ENCODE results near the gene COL6A3. TPM values are rescaled to one million over a fixed set of nuclear protein-coding genes. Genes with fewer than 3 reads are reported as not detected.

The COL6A3 gene
- total RNA-seq, 1 donor from 2014 or later = 124 TPM

DNA sequence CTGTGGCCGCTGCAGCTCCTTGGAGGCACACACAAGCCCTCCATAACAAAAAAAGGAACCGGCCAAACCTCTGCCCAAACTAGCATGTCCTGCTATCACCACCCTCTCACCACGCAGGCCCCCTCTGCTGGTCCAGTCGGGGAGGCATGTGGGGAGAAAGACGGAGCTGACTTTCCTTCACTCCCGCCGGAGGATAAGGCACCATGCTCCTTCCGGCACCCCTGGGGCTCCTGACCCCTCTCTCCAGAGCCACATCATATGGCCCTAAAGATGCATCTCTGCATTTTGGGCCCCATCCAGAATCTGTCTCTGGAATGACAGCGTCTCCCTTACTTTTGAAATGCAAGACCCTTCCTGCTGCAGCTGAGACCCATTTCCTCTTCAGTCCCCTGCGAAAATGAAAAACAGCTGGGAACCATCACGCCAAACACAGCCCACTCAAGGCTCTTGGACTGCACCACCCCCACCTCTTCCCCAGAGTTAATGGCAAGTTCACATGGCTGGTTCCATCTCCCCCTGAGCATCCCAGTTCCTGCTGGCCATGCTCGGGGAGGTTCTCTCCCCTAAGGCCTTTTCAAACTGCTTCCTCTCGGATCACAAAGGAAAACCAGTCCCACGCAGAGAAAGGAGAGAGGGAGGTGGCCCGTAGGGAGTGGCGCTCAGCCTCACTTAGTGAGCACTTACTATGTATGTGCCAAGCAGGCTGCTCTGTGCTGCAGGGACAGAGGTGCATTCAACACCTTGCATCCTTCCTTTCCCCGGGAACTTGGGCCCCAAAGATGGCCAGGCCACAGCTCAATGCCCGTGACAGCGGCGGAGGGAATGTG, 37.9 kb upstream of the COL6A3 start:
- peak; percentile 14 for TF ChIP-seq CTCF (IDR thresholded peaks at IDR 0.05; ENCODE audit: insufficient read depth, low read length, poor library complexity, severe bottlenecking)
- DNase-seq (ENCODE audit: low read depth) = no peak
- Histone ChIP-seq H3K27me3 (ENCODE audit: control insufficient read depth, insufficient read depth, low read length) (no peaks in the 10 kb centered on the region), H3K4me3 (ENCODE audit: low read depth, low read length) (no peak overlapping the region), H3K36me3 (ENCODE audit: control insufficient read depth, insufficient read depth, low read length) (no peaks in the 10 kb centered on the region)

GRCh38 chr2:237450583-237450982, 36.6 kb upstream of the COL6A3 start:
- no peak for DNase-seq (ENCODE audit: low read depth)
- no peaks in the 10 kb centered on the region for H3K36me3 ChIP-seq (ENCODE audit: control insufficient read depth, insufficient read depth, low read length)
- no peak for TF ChIP-seq CTCF (IDR thresholded peaks at IDR 0.05; ENCODE audit: insufficient read depth, low read length, poor library complexity, severe bottlenecking)
- H3K4me3 ChIP-seq (ENCODE audit: low read depth, low read length) = no peak overlapping the region
- H3K27me3 ChIP-seq (ENCODE audit: control insufficient read depth, insufficient read depth, low read length) = no peaks in the 10 kb centered on the region

DNA sequence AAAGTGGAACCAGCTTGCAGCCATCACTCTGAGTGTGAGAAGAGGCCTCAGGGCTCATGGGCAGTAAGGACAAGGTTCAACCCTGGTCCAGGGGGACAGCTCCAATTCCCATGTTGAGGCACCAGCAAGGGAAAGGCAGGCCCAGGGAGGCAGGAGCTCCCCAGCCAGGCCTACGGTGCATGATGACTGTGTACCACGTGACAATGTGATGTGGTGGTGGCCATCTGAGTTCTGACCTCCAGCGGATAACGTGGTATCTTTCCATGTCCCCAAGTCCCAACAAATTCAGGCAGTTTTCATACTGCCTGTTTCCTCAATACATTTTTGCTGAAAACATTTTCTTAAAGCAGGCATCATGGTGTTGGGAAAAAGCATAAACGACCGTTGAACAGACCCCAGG, 36.1 kb upstream of the COL6A3 start:
- no peak for TF ChIP-seq CTCF (IDR thresholded peaks at IDR 0.05; ENCODE audit: insufficient read depth, low read length, poor library complexity, severe bottlenecking)
- Histone ChIP-seq H3K36me3 (ENCODE audit: control insufficient read depth, insufficient read depth, low read length) (no peaks in the 10 kb centered on the region), H3K4me3 (ENCODE audit: low read depth, low read length) (no peak overlapping the region), H3K27me3 (ENCODE audit: control insufficient read depth, insufficient read depth, low read length) (no peaks in the 10 kb centered on the region)
- no peak for DNase-seq (ENCODE audit: low read depth)

DNA sequence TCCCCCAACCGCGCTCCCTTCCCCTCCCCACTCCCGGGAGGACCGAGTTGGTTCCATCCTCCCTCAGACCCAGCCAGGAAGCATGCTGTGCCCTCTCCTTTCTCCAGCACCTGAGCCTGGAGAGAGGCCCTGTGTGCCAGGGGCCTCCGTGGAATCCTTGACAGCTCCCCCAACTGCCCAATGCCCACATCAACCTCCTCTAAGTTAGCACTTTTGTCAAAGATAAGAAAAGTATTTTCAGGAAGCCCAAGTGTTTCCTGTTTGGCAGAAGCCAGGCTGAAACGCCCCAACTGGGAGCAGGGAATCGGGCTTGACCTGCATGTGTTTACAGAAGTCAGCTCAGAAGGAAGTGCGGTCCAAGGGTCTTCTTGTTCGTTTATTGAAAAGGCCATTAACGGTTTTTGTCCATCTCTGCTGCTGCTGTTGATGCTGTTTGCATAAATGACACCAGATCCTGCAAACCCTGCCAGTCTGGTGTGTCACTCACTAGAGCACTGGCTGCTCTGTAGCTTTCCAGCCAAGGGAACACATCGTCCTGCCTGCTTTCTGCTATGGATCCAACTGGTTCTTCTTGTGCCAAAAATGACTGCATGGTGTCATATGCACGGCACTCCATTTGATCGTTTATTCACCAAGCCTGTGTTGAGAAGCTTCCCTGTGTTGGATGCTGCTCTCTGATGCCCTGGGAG, 35.4 kb upstream of the COL6A3 start:
- DNase-seq (ENCODE audit: low read depth) = no peak
- no peaks in the 10 kb centered on the region for H3K27me3 ChIP-seq (ENCODE audit: control insufficient read depth, insufficient read depth, low read length)
- no peak for TF ChIP-seq CTCF (IDR thresholded peaks at IDR 0.05; ENCODE audit: insufficient read depth, low read length, poor library complexity, severe bottlenecking)
- H3K4me3 ChIP-seq (ENCODE audit: low read depth, low read length) = no peak overlapping the region
- no peaks in the 10 kb centered on the region for H3K36me3 ChIP-seq (ENCODE audit: control insufficient read depth, insufficient read depth, low read length)

GRCh38 chr2:237448626-237449025, 34.7 kb upstream of the COL6A3 start:
- Histone ChIP-seq H3K4me3 (ENCODE audit: low read depth, low read length) (no peak overlapping the region), H3K27me3 (ENCODE audit: control insufficient read depth, insufficient read depth, low read length) (no peaks in the 10 kb centered on the region), H3K36me3 (ENCODE audit: control insufficient read depth, insufficient read depth, low read length) (no peaks in the 10 kb centered on the region)
- no peak for TF ChIP-seq CTCF (IDR thresholded peaks at IDR 0.05; ENCODE audit: insufficient read depth, low read length, poor library complexity, severe bottlenecking)
- no peak for DNase-seq (ENCODE audit: low read depth)
